GM21528 (cell line): ENCODE results near the gene NRG3.
"Not testable (repeated sequence)": the region's sequence is repeated elsewhere in the genome, so short reads cannot be mapped to it uniquely, and the experiment has no call there.

Source experiments
- ATAC-seq: cut with Tn5 transposase; IDR thresholded peaks from one replicate; pipeline ENCODE4 v1.9.1; 2021; ENCODE audit warnings: mild to moderate bottlenecking, moderate library complexity; ENCODE audit not compliant: unreplicated experiment, low FRiP score

Gene NRG3

GRCh38 chr10:82942286-82943099 is 1067.5 kb downstream of the NRG3 start:
- ATAC-seq: no peak

DNA sequence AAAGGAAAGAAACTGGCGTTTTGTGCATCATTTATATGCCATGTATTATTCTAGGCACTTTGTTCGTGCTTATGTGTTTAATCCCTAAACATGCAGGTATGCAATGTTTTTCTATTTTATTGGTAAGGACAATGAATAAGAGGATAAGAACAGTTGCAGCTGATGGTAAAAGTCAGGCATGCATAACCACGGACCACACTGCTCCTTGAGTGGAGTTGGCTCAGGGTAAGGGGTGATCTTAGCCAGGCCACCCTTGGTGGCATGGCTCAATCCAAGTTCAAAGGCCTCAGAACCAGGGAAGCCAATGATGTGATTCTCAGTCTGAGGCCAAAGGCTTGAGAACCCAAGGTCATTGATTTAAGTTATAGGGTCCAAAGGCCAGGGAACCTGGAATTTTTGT is 1068.1 kb downstream of the NRG3 start:
- no peak for ATAC-seq

GRCh38 chr10:82949816-82950575 is 1075.0 kb downstream of the NRG3 start:
- ATAC-seq: no peak

DNA sequence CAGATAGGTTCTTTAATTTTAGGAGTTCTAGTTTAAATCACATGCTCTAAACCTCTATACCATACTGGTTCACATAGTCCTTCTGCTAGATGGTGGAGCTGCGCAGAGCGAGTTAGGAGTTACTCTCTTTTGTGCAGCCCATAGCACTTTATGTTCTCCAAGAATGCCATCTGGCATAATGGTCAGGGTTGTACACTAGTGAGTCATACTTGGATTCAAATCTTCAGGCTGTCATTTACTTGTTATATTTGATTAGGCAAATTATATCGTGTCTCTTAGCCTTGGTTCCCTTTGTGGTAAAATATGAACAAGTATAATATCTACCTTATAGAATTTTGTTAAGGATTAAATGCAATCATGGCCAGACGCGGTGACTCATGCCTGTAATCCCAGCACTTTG is 1078.3 kb downstream of the NRG3 start:
- no peak for ATAC-seq

GRCh38 chr10:82953909-82954308 is 1078.9 kb downstream of the NRG3 start:
- ATAC-seq: no peak

DNA sequence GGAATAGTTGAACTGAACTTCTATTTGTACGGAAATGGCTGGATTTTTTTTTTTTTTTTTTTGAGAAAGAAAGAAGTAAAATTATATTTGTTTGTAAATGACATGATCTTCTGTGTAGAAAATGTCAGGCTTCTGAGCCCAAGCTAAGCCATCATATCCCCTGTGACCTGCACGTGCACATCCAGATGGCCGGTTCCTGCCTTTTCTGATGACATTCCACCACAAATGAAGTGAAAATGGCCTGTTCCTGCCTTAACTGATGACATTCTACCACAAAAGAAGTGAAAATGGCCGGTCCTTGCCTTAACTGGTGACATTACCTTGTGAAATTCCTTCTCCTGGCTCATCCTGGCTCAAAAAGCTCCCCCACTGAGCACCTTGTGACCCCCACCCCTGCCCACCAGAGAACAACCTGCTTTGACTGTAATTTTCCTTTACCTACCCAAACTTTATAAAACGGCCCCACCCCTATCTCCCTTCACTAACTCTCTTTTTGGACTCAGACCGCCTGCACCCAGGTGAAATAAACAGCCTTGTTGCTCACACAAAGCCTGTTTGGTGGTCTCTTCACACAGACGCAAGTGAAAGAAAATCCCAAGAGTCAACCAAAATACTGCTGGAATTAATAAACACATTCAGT is 1085.5 kb downstream of the NRG3 start:
- ATAC-seq: not testable (repeated sequence)

DNA sequence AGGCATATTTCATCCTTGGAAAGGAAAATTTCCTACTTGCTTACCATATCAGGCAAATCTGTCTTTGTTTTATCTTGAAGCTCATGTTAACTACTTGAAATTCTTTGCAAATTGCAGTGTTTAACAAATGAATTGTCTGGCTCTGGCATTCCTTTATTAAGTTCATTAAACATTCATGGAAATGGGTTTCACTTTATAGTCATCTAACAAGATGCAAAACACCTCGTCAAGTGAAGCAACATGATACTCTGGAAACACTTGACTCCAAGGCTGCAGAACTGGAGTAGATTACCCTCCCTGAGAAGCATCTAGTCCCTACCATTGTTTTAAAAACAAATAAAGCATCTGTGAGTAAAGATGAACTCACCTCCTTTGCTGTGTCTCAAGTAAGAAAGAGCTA is 1086.9 kb downstream of the NRG3 start:
- ATAC-seq: no peak

- no peak for ATAC-seq
These were observed 1091.1 kb downstream of the NRG3 start for GRCh38 chr10:82966130-82966529.

GRCh38 chr10:82968533-82968932 is 1093.5 kb downstream of the NRG3 start:
- no peak for ATAC-seq

DNA sequence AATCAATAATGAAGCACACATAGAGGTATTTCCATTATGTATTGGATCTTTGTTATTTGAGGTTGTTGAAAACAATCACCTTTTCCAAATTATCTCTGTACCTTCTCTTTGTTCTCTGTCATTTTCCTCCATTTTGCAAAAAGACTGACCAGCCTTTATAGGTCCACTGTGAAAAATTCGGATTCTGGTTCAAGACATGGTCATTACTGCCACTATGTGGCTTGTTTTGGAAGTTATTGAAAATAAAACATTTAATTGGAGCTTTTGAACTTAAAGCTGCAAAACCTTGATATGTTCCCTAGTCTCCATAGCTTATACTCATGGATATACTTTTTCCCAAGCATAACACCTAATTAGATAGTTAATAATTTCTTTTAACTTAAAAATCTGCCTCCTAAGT is 1094.4 kb downstream of the NRG3 start:
- no peak for ATAC-seq

DNA sequence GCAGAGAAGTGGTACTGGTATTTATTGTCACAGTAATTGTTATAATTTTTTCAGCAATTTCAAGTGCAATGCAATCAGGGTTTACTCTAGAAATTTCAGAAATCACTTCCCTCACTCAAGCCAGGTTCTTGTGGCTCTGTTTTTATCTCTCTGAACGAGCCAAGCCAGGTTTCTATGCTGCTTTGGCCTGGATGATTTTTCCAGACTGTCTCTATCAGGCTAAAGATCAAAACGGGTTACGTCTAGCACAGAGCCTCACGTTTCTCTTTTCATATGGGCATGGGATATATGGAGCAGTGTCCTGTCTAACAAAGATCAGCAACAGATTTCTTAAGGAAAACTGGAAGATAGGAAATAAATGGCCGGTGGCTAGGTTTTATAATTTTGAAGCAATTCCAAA is 1105.3 kb downstream of the NRG3 start:
- no peak for ATAC-seq

DNA sequence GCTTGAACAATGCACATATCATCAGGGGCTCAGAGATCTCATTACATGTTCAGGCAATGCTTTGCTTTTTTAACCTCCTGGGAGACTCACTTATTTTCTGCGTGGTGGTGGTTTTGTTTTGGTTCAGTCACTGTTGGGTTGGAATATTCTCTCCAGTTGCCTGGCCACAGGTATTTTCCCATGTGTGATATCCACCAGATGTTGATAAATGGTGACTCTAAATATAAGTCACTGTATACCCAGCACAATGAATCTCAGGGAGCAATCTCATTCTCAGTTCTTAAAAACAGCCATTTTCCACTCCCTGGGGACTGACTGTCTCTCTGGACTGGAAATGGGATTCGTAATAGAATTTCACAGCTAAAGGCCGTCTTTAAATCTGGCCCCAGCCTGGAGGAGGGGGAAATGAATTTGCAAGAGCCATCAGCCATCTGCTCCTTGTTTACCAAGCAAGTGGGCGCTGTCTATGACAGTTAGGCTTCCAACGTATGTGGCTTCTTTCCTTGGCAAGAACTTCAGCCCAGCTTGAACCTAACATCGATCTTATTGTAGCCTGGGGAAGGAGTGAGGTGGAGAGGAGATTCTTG is 1106.2 kb downstream of the NRG3 start:
- no peak for ATAC-seq

DNA sequence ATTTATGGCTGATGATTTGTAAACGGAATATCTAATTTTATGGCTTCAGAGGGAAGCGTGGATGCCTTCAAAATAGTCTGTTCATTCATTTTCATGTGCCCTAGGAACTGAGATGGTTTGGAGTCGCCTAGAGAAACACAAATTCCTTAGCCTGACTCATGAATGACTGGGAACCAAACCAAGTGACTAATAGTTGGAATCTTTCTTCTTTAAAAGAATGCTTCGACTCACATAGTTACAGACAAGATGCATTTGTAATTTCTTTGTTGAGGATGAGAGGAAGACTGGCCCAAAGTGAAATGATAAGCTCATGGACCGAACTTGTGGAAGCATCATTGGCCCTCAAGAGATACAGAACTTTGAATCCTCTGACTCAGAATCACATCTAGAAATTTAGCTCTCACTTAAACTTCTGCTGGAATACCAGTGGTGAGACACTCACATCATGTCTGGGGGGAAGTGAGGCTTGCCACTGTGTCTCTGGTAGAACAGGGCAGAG is 1107.2 kb downstream of the NRG3 start:
- no peak for ATAC-seq

DNA sequence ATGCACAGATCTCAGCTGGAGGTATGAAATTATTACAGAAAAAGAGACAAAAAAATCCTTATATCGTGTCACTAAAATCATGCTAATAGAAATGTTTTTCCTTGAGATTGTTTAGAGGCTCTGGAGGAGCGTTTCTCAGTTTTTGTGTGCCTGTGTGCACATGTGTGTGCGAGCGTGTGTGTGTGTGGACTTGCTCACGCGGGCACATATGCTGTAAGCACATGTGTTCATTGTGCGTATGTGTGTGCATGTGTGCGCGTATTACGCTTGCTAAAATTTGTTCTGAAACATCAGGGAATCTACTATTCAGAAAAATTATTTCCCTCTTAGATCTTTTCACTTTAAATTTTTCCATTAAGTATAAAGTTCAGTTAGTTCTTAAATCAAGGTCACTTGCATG is 1111.2 kb downstream of the NRG3 start:
- no peak for ATAC-seq

- not testable (repeated sequence) for ATAC-seq
These were observed 1131.5 kb downstream of the NRG3 start for GRCh38 chr10:83006479-83006878.

GRCh38 chr10:83007510-83007909 is 1132.5 kb downstream of the NRG3 start:
- no peak for ATAC-seq

- ATAC-seq: no peak
These were observed 1137.9 kb downstream of the NRG3 start for GRCh38 chr10:83012866-83013265.

DNA sequence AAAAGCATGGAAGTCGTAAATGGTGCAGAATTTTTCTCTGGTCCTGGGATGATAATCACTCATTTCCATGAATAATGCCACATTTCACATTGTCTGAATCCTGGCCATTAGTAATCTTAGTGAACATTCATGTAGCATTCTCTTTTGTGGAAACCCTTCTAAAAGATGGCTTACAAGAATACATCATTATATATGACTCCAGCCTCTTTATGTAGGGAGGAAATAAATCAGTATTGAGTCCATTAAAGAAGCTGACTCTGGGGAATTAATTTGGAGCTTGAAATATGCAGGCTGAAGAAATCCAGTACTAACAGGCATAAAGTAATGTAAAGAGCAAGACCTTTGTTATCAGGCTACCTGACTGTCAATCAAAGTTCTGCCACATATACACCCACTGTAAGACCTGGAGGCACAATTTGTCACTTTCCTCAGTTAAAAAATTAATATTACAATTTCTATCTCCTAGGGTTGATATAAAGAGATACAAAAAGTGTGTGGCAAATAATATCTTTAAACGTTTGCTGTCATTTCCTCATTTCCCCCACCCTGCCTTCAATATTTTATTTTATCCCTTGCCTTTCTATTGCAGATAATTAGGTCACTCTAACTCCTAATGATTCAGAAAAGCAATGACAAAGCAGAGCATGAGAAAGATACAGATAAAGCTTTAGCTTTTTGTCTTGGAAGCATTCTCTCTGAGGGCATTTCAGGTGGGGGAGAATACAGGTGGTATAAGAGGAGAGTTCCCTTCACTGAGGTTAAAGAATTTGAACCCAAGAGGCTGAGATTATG is 1142.3 kb downstream of the NRG3 start:
- ATAC-seq: no peak

GRCh38 chr10:83023662-83024061 is 1148.7 kb downstream of the NRG3 start:
- ATAC-seq: no peak
